Brain pericyte (primary cell): ENCODE measurements around the gene CYB5D1.

Experiments
- DNase-seq: peaks from one replicate; pipeline ENCODE4 v3.0.0-alpha.2; 2012; ENCODE audit warnings: low read depth, low spot score

Gene CYB5D1

GRCh38 chr17:7844292-7845154 is 13.3 kb upstream of the CYB5D1 start:
- DNase-seq = peak; percentile 72

- DNase-seq = no peak
Measured at GRCh38 chr17:7845359-7846062, 12.3 kb upstream of the CYB5D1 start.

GRCh38 chr17:7846063-7846735 is 11.6 kb upstream of the CYB5D1 start:
- no peak for DNase-seq

GRCh38 chr17:7846765-7847661 is 10.8 kb upstream of the CYB5D1 start:
- DNase-seq = no peak

GRCh38 chr17:7848131-7848579 is 9.6 kb upstream of the CYB5D1 start:
- DNase-seq = no peak

- no peak for DNase-seq
Measured at GRCh38 chr17:7848739-7849129, 9.1 kb upstream of the CYB5D1 start.

- no peak for DNase-seq
Measured at GRCh38 chr17:7849130-7849750, 8.6 kb upstream of the CYB5D1 start.

- DNase-seq = no peak
Measured at GRCh38 chr17:7849751-7850504, 7.9 kb upstream of the CYB5D1 start.

GRCh38 chr17:7850701-7851437 is 6.9 kb upstream of the CYB5D1 start:
- no peak for DNase-seq

- DNase-seq = no peak
Measured at GRCh38 chr17:7851438-7852261, 6.2 kb upstream of the CYB5D1 start.

GRCh38 chr17:7852262-7852670 is 5.5 kb upstream of the CYB5D1 start:
- DNase-seq = no peak

GRCh38 chr17:7852919-7853690 is 4.7 kb upstream of the CYB5D1 start:
- DNase-seq = no peak

GRCh38 chr17:7853691-7854038 is 4.1 kb upstream of the CYB5D1 start:
- no peak for DNase-seq

GRCh38 chr17:7854078-7854777 is 3.6 kb upstream of the CYB5D1 start:
- DNase-seq = no peak

- DNase-seq = no peak
Measured at GRCh38 chr17:7854851-7855659, 2.7 kb upstream of the CYB5D1 start, which contains the start of gene TMEM88. TSS of gene TMEM88 (plus strand) at chr17:7855066. CDS start at chr17:7855075, 9 bp downstream.

- no peak for DNase-seq
Measured at GRCh38 chr17:7855660-7856010, 2.2 kb upstream of the CYB5D1 start.
